HepG2 (cell line): ENCODE data around the gene TJP3. TPM values are rescaled to one million over a fixed set of nuclear protein-coding genes. Genes with fewer than 3 reads are reported as not detected.

ENCODE experiments used
- CTCF ChIP-seq: sonication (generic); formaldehyde crosslinking; IDR thresholded peaks from 2 replicates; pipeline ENCODE4 v1.5.0; 2020; ENCODE audit warnings: mild to moderate bottlenecking, missing genetic modification reagents, moderate library complexity
- ELF3 ChIP-seq: IDR thresholded peaks from 2 replicates; pipeline ENCODE4 v1.6.1; 2016; ENCODE audit warnings: missing genetic modification reagents, missing compliant biosample characterization
- ELK4 ChIP-seq: sonication (generic); formaldehyde crosslinking; IDR thresholded peaks from 2 replicates; pipeline ENCODE4 v1.9.0; 2021; ENCODE audit warnings: missing genetic modification reagents, borderline replicate concordance
- HIVEP1 ChIP-seq: sonication (generic); formaldehyde crosslinking; IDR thresholded peaks from 2 replicates; pipeline ENCODE4 v1.4.0; 2020; ENCODE audit warnings: mild to moderate bottlenecking, missing genetic modification reagents
- HNF1B ChIP-seq: sonication (generic); formaldehyde crosslinking; IDR thresholded peaks from 2 replicates; pipeline ENCODE4 v1.5.1; 2020; ENCODE audit warnings: mild to moderate bottlenecking, moderate library complexity, missing genetic modification reagents
- IKZF5 ChIP-seq: IDR thresholded peaks from 2 replicates; pipeline ENCODE4 v1.6.1; 2018; ENCODE audit warnings: missing genetic modification reagents, mild to moderate bottlenecking, missing compliant biosample characterization
- IRF2 ChIP-seq: IDR thresholded peaks from 2 replicates; pipeline ENCODE4 v1.6.1; 2018; ENCODE audit warnings: missing genetic modification reagents, missing compliant biosample characterization
- MAZ ChIP-seq, 2 experiments: sonication (generic) in 1 of 2; formaldehyde crosslinking in 1 of 2; IDR thresholded peaks; 2 replicates each; pipeline versions ENCODE4 v1.5.0 to v1.6.1; 2012 to 2020; ENCODE audit warnings: low read depth in 2 of 2, mild to moderate bottlenecking in 2 of 2, borderline replicate concordance in 1 of 2, improper control_type of control experiment in 1 of 2, low read length in 1 of 2, missing genetic modification reagents in 1 of 2, moderate library complexity in 1 of 2
- MYNN ChIP-seq: sonication (generic); formaldehyde crosslinking; IDR thresholded peaks from 2 replicates; pipeline ENCODE4 v1.4.0; 2020; ENCODE audit warnings: mild to moderate bottlenecking, low read depth, missing genetic modification reagents
- TARDBP ChIP-seq: sonication (generic); formaldehyde crosslinking; IDR thresholded peaks from 2 replicates; pipeline ENCODE4 v1.8.0; 2022; ENCODE audit warnings: mild to moderate bottlenecking, missing genetic modification reagents
- THAP11 ChIP-seq: IDR thresholded peaks from 2 replicates; pipeline ENCODE4 v1.6.1; 2016; ENCODE audit warnings: missing biosample characterization, missing genetic modification reagents
- ZBTB21 ChIP-seq: sonication (generic); formaldehyde crosslinking; IDR thresholded peaks from 2 replicates; pipeline ENCODE4 v1.4.0; 2020; ENCODE audit warnings: missing genetic modification reagents
- ZFX ChIP-seq: sonication (generic); formaldehyde crosslinking; IDR thresholded peaks from 2 replicates; pipeline ENCODE4 v1.4.0; 2020; ENCODE audit warnings: mild to moderate bottlenecking, low read depth, missing genetic modification reagents, moderate library complexity
- ZNF160 ChIP-seq: sonication (generic); formaldehyde crosslinking; IDR thresholded peaks from 2 replicates; pipeline ENCODE4 v1.8.0; 2022; ENCODE audit warnings: mild to moderate bottlenecking, inconsistent platforms, missing genetic modification reagents
- ZNF230 ChIP-seq: sonication (generic); formaldehyde crosslinking; IDR thresholded peaks from 2 replicates; pipeline ENCODE4 v1.4.0; 2020; ENCODE audit warnings: mild to moderate bottlenecking, missing genetic modification reagents
- ZNF292 ChIP-seq: sonication (generic); formaldehyde crosslinking; IDR thresholded peaks from 2 replicates; pipeline ENCODE4 v1.8.1; 2022; ENCODE audit warnings: mild to moderate bottlenecking, low read depth, missing genetic modification reagents, borderline replicate concordance
- ZNF468 ChIP-seq: sonication (generic); formaldehyde crosslinking; IDR thresholded peaks from 2 replicates; pipeline ENCODE4 v1.8.0; 2022; ENCODE audit warnings: mild to moderate bottlenecking, moderate library complexity, missing genetic modification reagents
- ZNF777 ChIP-seq: sonication (generic); formaldehyde crosslinking; IDR thresholded peaks from 2 replicates; pipeline ENCODE4 v1.4.0; 2020; ENCODE audit warnings: missing genetic modification reagents
- ZNF788 ChIP-seq: sonication (generic); formaldehyde crosslinking; IDR thresholded peaks from 2 replicates; pipeline ENCODE4 v1.5.0; 2020; ENCODE audit warnings: mild to moderate bottlenecking, missing genetic modification reagents, borderline replicate concordance
- ZNF883 ChIP-seq: sonication (generic); formaldehyde crosslinking; IDR thresholded peaks from 2 replicates; pipeline ENCODE4 v1.5.1; 2020; ENCODE audit warnings: mild to moderate bottlenecking, missing genetic modification reagents; ENCODE audit errors: not compliant biosample characterization
- ZSCAN22 ChIP-seq: sonication (generic); formaldehyde crosslinking; IDR thresholded peaks from 2 replicates; pipeline ENCODE4 v1.4.0; 2020; ENCODE audit warnings: mild to moderate bottlenecking, missing genetic modification reagents
- polyA plus RNA-seq, 8 experiments: library from polyadenylated mRNA; depleted of rRNA in 3 of 8; stranded (reverse) in 7 of 8; unstranded in 1 of 8; fragments of >200 nt; fragmentation: Illumina TruSeq in 4 of 8; extraction: Trizol in 4 of 8; gene quantifications; 2 replicates each; pipeline versions ENCODE4 v1.2.1 to v1.2.3, GENCODE V29; 2011 to 2016; ENCODE audit warnings: low read depth in 4 of 8, missing spikeins in 1 of 8, mixed read lengths in 1 of 8; ENCODE audit not compliant: insufficient read depth in 1 of 8
- total RNA-seq, 5 experiments: library from RNA; depleted of rRNA; stranded (reverse); fragments of >200 nt; fragmentation: Illumina TruSeq; extraction: Trizol; gene quantifications; 2 replicates each; pipeline ENCODE4 v1.2.3, GENCODE V29; 2016; ENCODE audit warnings: low read depth in 1 of 5
- TF ChIP-seq, protein P1 (sequence below): sonication (generic); formaldehyde crosslinking; IDR thresholded peaks from 2 replicates; pipeline ENCODE4 v1.4.0; 2020; ENCODE audit warnings: missing genetic modification reagents, borderline replicate concordance

TJP3 gene
- total and polyA plus RNA-seq, 2 of the 13 experiments (the other 11 are each of a cell fraction or from before 2014, with no cell fraction given) = 2.3 to 21.5 TPM

GRCh38 chr19:3761382-3762129, 53.4 kb downstream of the TJP3 start, which contains the start of gene APBA3 (continued):
- TF ChIP-seq THAP11 (peak; percentile 99), ZNF883 (peak; percentile 57), ZFX (CRISPR knock-in tag) (peak; percentile 36; the same call in 1 of the 2 replicates), ZNF468 (CRISPR knock-in tag) (no peak), ELK4 (CRISPR knock-in tag) (no peak), IRF2 (CRISPR knock-in tag) (peak; percentile 97), TARDBP (CRISPR knock-in tag) (peak; percentile 88), HIVEP1 (CRISPR knock-in tag) (peak; percentile 85), MAZ (IDR thresholded peaks at IDR 0.05; ENCODE audit: borderline replicate concordance, low read depth, low read length) (no peak), MAZ (CRISPR knock-in tag; IDR thresholded peaks at IDR 0.05; ENCODE audit: low read depth) (peak; percentile 69), ELF3 (CRISPR knock-in tag) (peak; percentile 50; the same call in 1 of the 2 replicates), ZNF160 (CRISPR knock-in tag) (no peak; the same call in 1 of the 2 replicates), ZNF230 (peak; percentile 31; the same call in 1 of the 2 replicates), CTCF (CRISPR knock-in tag) (peak; percentile 93), ZNF777 (CRISPR knock-in tag) (peak; percentile 95), ZNF292 (CRISPR knock-in tag) (no peak), IKZF5 (CRISPR knock-in tag) (peak; percentile 18; the same call in 1 of the 2 replicates), ZSCAN22 (CRISPR knock-in tag) (no peak), HNF1B (CRISPR knock-in tag) (peak; percentile 94), ZBTB21 (CRISPR knock-in tag) (no peak), ZNF788 (CRISPR knock-in tag) (peak; percentile 84; the same call in 1 of the 2 replicates), MYNN (peak; percentile 35; the same call in 1 of the 2 replicates)
- TF ChIP-seq, protein P1, sequence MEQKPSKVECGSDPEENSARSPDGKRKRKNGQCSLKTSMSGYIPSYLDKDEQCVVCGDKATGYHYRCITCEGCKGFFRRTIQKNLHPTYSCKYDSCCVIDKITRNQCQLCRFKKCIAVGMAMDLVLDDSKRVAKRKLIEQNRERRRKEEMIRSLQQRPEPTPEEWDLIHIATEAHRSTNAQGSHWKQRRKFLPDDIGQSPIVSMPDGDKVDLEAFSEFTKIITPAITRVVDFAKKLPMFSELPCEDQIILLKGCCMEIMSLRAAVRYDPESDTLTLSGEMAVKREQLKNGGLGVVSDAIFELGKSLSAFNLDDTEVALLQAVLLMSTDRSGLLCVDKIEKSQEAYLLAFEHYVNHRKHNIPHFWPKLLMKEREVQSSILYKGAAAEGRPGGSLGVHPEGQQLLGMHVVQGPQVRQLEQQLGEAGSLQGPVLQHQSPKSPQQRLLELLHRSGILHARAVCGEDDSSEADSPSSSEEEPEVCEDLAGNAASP (CRISPR knock-in tag) = 0 out of 2 replicates have a peak, but pooled peaks have one; percentile 32
